Measurements from ENCODE around the gene DCAF6. TPM values are rescaled to one million over a fixed set of nuclear protein-coding genes. Genes with fewer than 3 reads are reported as not detected.

DCAF6 gene
- total and polyA plus RNA-seq, 5 donors from 2014 or later, result 9.7 to 25.5 (median 11.7) TPM

GRCh38 chr1:167904652-167905130, 31.8 kb upstream of the DCAF6 start:
- peaks cover 8% of the 10 kb centered on the region for H3K27me3 ChIP-seq (ENCODE audit: control insufficient read depth, insufficient read depth, low read length)
- Mint-ChIP-seq H3K4me3 (no peak overlapping the region), H3K36me3 (no peaks in the 10 kb centered on the region), H3K4me1 (no peaks in the 10 kb centered on the region), H3K27me3 (peaks cover 22% of the 10 kb centered on the region), H3K9me3 (peaks cover 0 to 4% (median 0%) of the 10 kb centered on the region in 7 donors), H3K27ac (peak overlapping the region in 1 of 3 donors; percentile 24)
- ATAC-seq (ENCODE audit: low read depth in 2 of 2) (no peak), DNase-seq (no peak)
- H3K4me3 ChIP-seq (ENCODE audit: low read depth, low read length), result no peak overlapping the region
- no peaks in the 10 kb centered on the region for H3K36me3 ChIP-seq (ENCODE audit: control insufficient read depth, insufficient read depth, low read length)
- H3K9me3 ChIP-seq (ENCODE audit: control insufficient read depth in 2 of 2, low read length in 2 of 2), result peaks cover 3 to 6% of the 10 kb centered on the region in 2 experiments
- no peak overlapping the region for H3K27ac ChIP-seq (ENCODE audit: insufficient read depth, low read length, poor library complexity, severe bottlenecking)
- no peaks in the 10 kb centered on the region for H3K4me1 ChIP-seq (ENCODE audit: control insufficient read depth, insufficient read depth, low read length, poor library complexity, severe bottlenecking)

GRCh38 chr1:167905182-167905581, 31.3 kb upstream of the DCAF6 start:
- H3K27ac ChIP-seq (ENCODE audit: insufficient read depth, low read length, poor library complexity, severe bottlenecking), result no peak overlapping the region
- Mint-ChIP-seq H3K4me3 (no peak overlapping the region), H3K27me3 (peaks cover 27% of the 10 kb centered on the region), H3K9me3 (peaks cover 0 to 6% (median 2%) of the 10 kb centered on the region in 7 donors), H3K4me1 (peaks cover 0 to 2% (median 0%) of the 10 kb centered on the region in 4 donors), H3K27ac (no peak overlapping the region), H3K36me3 (no peaks in the 10 kb centered on the region)
- no peaks in the 10 kb centered on the region for H3K36me3 ChIP-seq (ENCODE audit: control insufficient read depth, insufficient read depth, low read length)
- H3K4me1 ChIP-seq (ENCODE audit: control insufficient read depth, insufficient read depth, low read length, poor library complexity, severe bottlenecking), result no peaks in the 10 kb centered on the region
- DNase-seq (no peak), ATAC-seq (ENCODE audit: low read depth in 2 of 2) (no peak)
- no peak overlapping the region for H3K4me3 ChIP-seq (ENCODE audit: low read depth, low read length)
- peaks cover 8% of the 10 kb centered on the region for H3K27me3 ChIP-seq (ENCODE audit: control insufficient read depth, insufficient read depth, low read length)
- H3K9me3 ChIP-seq (ENCODE audit: control insufficient read depth in 2 of 2, low read length in 2 of 2), result peaks cover 8 to 10% of the 10 kb centered on the region in 2 experiments

GRCh38 chr1:167905671-167906070, 30.8 kb upstream of the DCAF6 start:
- Histone ChIP-seq H3K4me1 (ENCODE audit: control insufficient read depth, insufficient read depth, low read length, poor library complexity, severe bottlenecking) (no peaks in the 10 kb centered on the region), H3K27ac (ENCODE audit: insufficient read depth, low read length, poor library complexity, severe bottlenecking) (no peak overlapping the region), H3K4me3 (ENCODE audit: low read depth, low read length) (no peak overlapping the region), H3K9me3 (ENCODE audit: control insufficient read depth in 2 of 2, low read length in 2 of 2) (peaks cover 9 to 10% of the 10 kb centered on the region in 2 experiments), H3K27me3 (ENCODE audit: control insufficient read depth, insufficient read depth, low read length) (peaks cover 8% of the 10 kb centered on the region), H3K36me3 (ENCODE audit: control insufficient read depth, insufficient read depth, low read length) (no peaks in the 10 kb centered on the region)
- no peak for DNase-seq
- Mint-ChIP-seq H3K4me1 (peaks cover 0 to 3% (median 0%) of the 10 kb centered on the region in 4 donors), H3K4me3 (no peak overlapping the region), H3K27ac (no peak overlapping the region), H3K36me3 (no peaks in the 10 kb centered on the region), H3K27me3 (peaks cover 28% of the 10 kb centered on the region), H3K9me3 (peaks cover 0 to 6% (median 3%) of the 10 kb centered on the region in 7 donors)
- no peak for ATAC-seq (ENCODE audit: low read depth in 2 of 2)

- no peak for ATAC-seq (ENCODE audit: low read depth in 2 of 2)
- H3K36me3 Mint-ChIP-seq, result no peaks in the 10 kb centered on the region
- H3K4me3 Mint-ChIP-seq, result peak overlapping the region in 1 of 4 donors; percentile 18
- no peaks in the 10 kb centered on the region for H3K36me3 ChIP-seq (ENCODE audit: control insufficient read depth, insufficient read depth, low read length)
- H3K4me3 ChIP-seq (ENCODE audit: low read depth, low read length), result no peak overlapping the region
- H3K27me3 ChIP-seq (ENCODE audit: control insufficient read depth, insufficient read depth, low read length), result peaks cover 6% of the 10 kb centered on the region
- peaks cover 0 to 3% (median 0%) of the 10 kb centered on the region in 4 donors for H3K4me1 Mint-ChIP-seq
- no peak for DNase-seq
- H3K27ac Mint-ChIP-seq, result no peak overlapping the region
- no peaks in the 10 kb centered on the region for H3K4me1 ChIP-seq (ENCODE audit: control insufficient read depth, insufficient read depth, low read length, poor library complexity, severe bottlenecking)
- peaks cover 0 to 9% (median 3%) of the 10 kb centered on the region in 7 donors for H3K9me3 Mint-ChIP-seq
- peaks cover 9 to 10% of the 10 kb centered on the region in 2 experiments for H3K9me3 ChIP-seq (ENCODE audit: control insufficient read depth in 2 of 2, low read length in 2 of 2)
- H3K27ac ChIP-seq (ENCODE audit: insufficient read depth, low read length, poor library complexity, severe bottlenecking), result no peak overlapping the region
- peaks cover 24% of the 10 kb centered on the region for H3K27me3 Mint-ChIP-seq
Measured at GRCh38 chr1:167909691-167910180, 26.7 kb upstream of the DCAF6 start.

- no peaks in the 10 kb centered on the region for H3K36me3 Mint-ChIP-seq
- H3K27ac ChIP-seq (ENCODE audit: insufficient read depth, low read length, poor library complexity, severe bottlenecking), result no peak overlapping the region
- ATAC-seq (ENCODE audit: low read depth in 2 of 2) (no peak), DNase-seq (no peak)
- peaks cover 9 to 10% of the 10 kb centered on the region in 2 experiments for H3K9me3 ChIP-seq (ENCODE audit: control insufficient read depth in 2 of 2, low read length in 2 of 2)
- peaks cover 16% of the 10 kb centered on the region for H3K27me3 Mint-ChIP-seq
- no peak overlapping the region for H3K4me3 Mint-ChIP-seq
- no peak overlapping the region for H3K27ac Mint-ChIP-seq
- H3K9me3 Mint-ChIP-seq, result peaks cover 0 to 9% (median 3%) of the 10 kb centered on the region in 7 donors
- H3K4me1 Mint-ChIP-seq, result peaks cover 0 to 3% (median 0%) of the 10 kb centered on the region in 4 donors
- no peak overlapping the region for H3K4me3 ChIP-seq (ENCODE audit: low read depth, low read length)
- H3K27me3 ChIP-seq (ENCODE audit: control insufficient read depth, insufficient read depth, low read length), result peaks cover 6% of the 10 kb centered on the region
- no peaks in the 10 kb centered on the region for H3K4me1 ChIP-seq (ENCODE audit: control insufficient read depth, insufficient read depth, low read length, poor library complexity, severe bottlenecking)
- no peaks in the 10 kb centered on the region for H3K36me3 ChIP-seq (ENCODE audit: control insufficient read depth, insufficient read depth, low read length)
Measured at GRCh38 chr1:167910530-167910929, 26.0 kb upstream of the DCAF6 start.

GRCh38 chr1:167911413-167911812, 25.1 kb upstream of the DCAF6 start:
- Histone ChIP-seq H3K27ac (ENCODE audit: insufficient read depth, low read length, poor library complexity, severe bottlenecking) (no peak overlapping the region), H3K27me3 (ENCODE audit: control insufficient read depth, insufficient read depth, low read length) (peaks cover 6% of the 10 kb centered on the region), H3K9me3 (ENCODE audit: control insufficient read depth in 2 of 2, low read length in 2 of 2) (peaks cover 9 to 10% of the 10 kb centered on the region in 2 experiments), H3K4me1 (ENCODE audit: control insufficient read depth, insufficient read depth, low read length, poor library complexity, severe bottlenecking) (no peaks in the 10 kb centered on the region), H3K36me3 (ENCODE audit: control insufficient read depth, insufficient read depth, low read length) (peaks cover 4% of the 10 kb centered on the region), H3K4me3 (ENCODE audit: low read depth, low read length) (no peak overlapping the region)
- DNase-seq (no peak), ATAC-seq (ENCODE audit: low read depth in 2 of 2) (no peak)
- H3K4me1 Mint-ChIP-seq, result peaks cover 0 to 3% (median 0%) of the 10 kb centered on the region in 4 donors
- no peaks in the 10 kb centered on the region for H3K36me3 Mint-ChIP-seq
- no peak overlapping the region for H3K27ac Mint-ChIP-seq
- H3K9me3 Mint-ChIP-seq, result peaks cover 0 to 9% (median 3%) of the 10 kb centered on the region in 7 donors
- H3K4me3 Mint-ChIP-seq, result no peak overlapping the region
- peaks cover 12% of the 10 kb centered on the region for H3K27me3 Mint-ChIP-seq

GRCh38 chr1:167912294-167912693, 24.2 kb upstream of the DCAF6 start:
- H3K4me1 ChIP-seq (ENCODE audit: control insufficient read depth, insufficient read depth, low read length, poor library complexity, severe bottlenecking), result no peaks in the 10 kb centered on the region
- ATAC-seq (ENCODE audit: low read depth in 2 of 2), result no peak
- peaks cover 6% of the 10 kb centered on the region for H3K36me3 Mint-ChIP-seq
- H3K9me3 Mint-ChIP-seq, result peaks cover 0 to 9% (median 3%) of the 10 kb centered on the region in 7 donors
- H3K27me3 ChIP-seq (ENCODE audit: control insufficient read depth, insufficient read depth, low read length), result peaks cover 5% of the 10 kb centered on the region
- peaks cover 6% of the 10 kb centered on the region for H3K27me3 Mint-ChIP-seq
- H3K27ac ChIP-seq (ENCODE audit: insufficient read depth, low read length, poor library complexity, severe bottlenecking), result no peak overlapping the region
- peaks cover 0 to 3% (median 0%) of the 10 kb centered on the region in 4 donors for H3K4me1 Mint-ChIP-seq
- no peak overlapping the region for H3K27ac Mint-ChIP-seq
- H3K4me3 ChIP-seq (ENCODE audit: low read depth, low read length), result no peak overlapping the region
- H3K4me3 Mint-ChIP-seq, result no peak overlapping the region
- H3K9me3 ChIP-seq (ENCODE audit: control insufficient read depth in 2 of 2, low read length in 2 of 2), result peaks cover 9 to 10% of the 10 kb centered on the region in 2 experiments
- no peak for DNase-seq
- H3K36me3 ChIP-seq (ENCODE audit: control insufficient read depth, insufficient read depth, low read length), result peaks cover 4% of the 10 kb centered on the region

Data from CD4-positive, CD25-positive, alpha-beta regulatory T cell (primary cell).